ENCODE data around the gene GPC6.
"Not testable (repeated sequence)": the region's sequence is repeated elsewhere in the genome, so short reads cannot be mapped to it uniquely, and the experiment has no call there.

Gene GPC6

GRCh38 chr13:94343243-94343585 is 1116.6 kb downstream of the GPC6 start:
- Histone ChIP-seq H3K4me1 (ENCODE audit: insufficient read depth, poor library complexity, severe bottlenecking) (peaks cover 14% of the 10 kb centered on the region), H3K36me3 (ENCODE audit: low read depth) (no peaks in the 10 kb centered on the region), H3K27me3 (ENCODE audit: insufficient read depth, poor library complexity, severe bottlenecking) (no peaks in the 10 kb centered on the region), H3K4me3 (ENCODE audit: severe bottlenecking) (no peak overlapping the region), H3K9me3 (ENCODE audit: severe bottlenecking) (no peaks in the 10 kb centered on the region), H3K27ac (ENCODE audit: poor library complexity, severe bottlenecking) (no peak overlapping the region)
- ATAC-seq (ENCODE audit: low read depth) (no peak), DNase-seq (ENCODE audit: low spot score) (no peak)
- no peak for TF ChIP-seq CTCF (IDR thresholded peaks at IDR 0.05; ENCODE audit: poor library complexity, severe bottlenecking)

GRCh38 chr13:94343687-94344086 is 1117.1 kb downstream of the GPC6 start:
- peaks cover 14% of the 10 kb centered on the region for H3K4me1 ChIP-seq (ENCODE audit: insufficient read depth, poor library complexity, severe bottlenecking)
- H3K27ac ChIP-seq (ENCODE audit: poor library complexity, severe bottlenecking) = not testable (repeated sequence)

GRCh38 chr13:94344126-94344818 is 1117.7 kb downstream of the GPC6 start:
- no peak for ATAC-seq (ENCODE audit: low read depth)
- Histone ChIP-seq H3K36me3 (ENCODE audit: low read depth) (no peaks in the 10 kb centered on the region), H3K4me3 (ENCODE audit: severe bottlenecking) (no peak overlapping the region), H3K27ac (ENCODE audit: poor library complexity, severe bottlenecking) (no peak overlapping the region), H3K9me3 (ENCODE audit: severe bottlenecking) (no peaks in the 10 kb centered on the region), H3K4me1 (ENCODE audit: insufficient read depth, poor library complexity, severe bottlenecking) (peaks cover 14% of the 10 kb centered on the region), H3K27me3 (ENCODE audit: insufficient read depth, poor library complexity, severe bottlenecking) (no peaks in the 10 kb centered on the region)
- no peak for DNase-seq (ENCODE audit: low spot score)
- TF ChIP-seq CTCF (IDR thresholded peaks at IDR 0.05; ENCODE audit: poor library complexity, severe bottlenecking) = no peak

More at GRCh38 chr13:94343687-94344086, 1117.1 kb downstream of the GPC6 start:
- not testable (repeated sequence) for H3K4me3 ChIP-seq (ENCODE audit: severe bottlenecking); ATAC-seq (ENCODE audit: low read depth); DNase-seq (ENCODE audit: low spot score); H3K9me3 ChIP-seq (ENCODE audit: severe bottlenecking); H3K27me3 ChIP-seq (ENCODE audit: insufficient read depth, poor library complexity, severe bottlenecking); H3K36me3 ChIP-seq (ENCODE audit: low read depth)

GRCh38 chr13:94345374-94346195 is 1119.0 kb downstream of the GPC6 start:
- Histone ChIP-seq H3K27me3 (ENCODE audit: insufficient read depth, poor library complexity, severe bottlenecking) (no peaks in the 10 kb centered on the region), H3K36me3 (ENCODE audit: low read depth) (no peaks in the 10 kb centered on the region), H3K9me3 (ENCODE audit: severe bottlenecking) (no peaks in the 10 kb centered on the region), H3K4me1 (ENCODE audit: insufficient read depth, poor library complexity, severe bottlenecking) (peaks cover 14% of the 10 kb centered on the region), H3K27ac (ENCODE audit: poor library complexity, severe bottlenecking) (no peak overlapping the region), H3K4me3 (ENCODE audit: severe bottlenecking) (no peak overlapping the region)
- no peak for DNase-seq (ENCODE audit: low spot score)
- TF ChIP-seq CTCF (IDR thresholded peaks at IDR 0.05; ENCODE audit: poor library complexity, severe bottlenecking) = peak; percentile 79
- peak; percentile 97 for ATAC-seq (ENCODE audit: low read depth)

- no peak for TF ChIP-seq CTCF (IDR thresholded peaks at IDR 0.05; ENCODE audit: poor library complexity, severe bottlenecking)
Measured at GRCh38 chr13:94346261-94347019, 1119.8 kb downstream of the GPC6 start.

More at GRCh38 chr13:94346261-94347019, 1119.8 kb downstream of the GPC6 start:
- Histone ChIP-seq H3K4me3 (ENCODE audit: severe bottlenecking) (no peak overlapping the region), H3K4me1 (ENCODE audit: insufficient read depth, poor library complexity, severe bottlenecking) (peaks cover 14% of the 10 kb centered on the region), H3K9me3 (ENCODE audit: severe bottlenecking) (no peaks in the 10 kb centered on the region), H3K36me3 (ENCODE audit: low read depth) (no peaks in the 10 kb centered on the region), H3K27me3 (ENCODE audit: insufficient read depth, poor library complexity, severe bottlenecking) (no peaks in the 10 kb centered on the region), H3K27ac (ENCODE audit: poor library complexity, severe bottlenecking) (no peak overlapping the region)
- DNase-seq (ENCODE audit: low spot score) (no peak), ATAC-seq (ENCODE audit: low read depth) (no peak)
